ENCODE results near the gene PFKFB4.

The PFKFB4 gene

DNA sequence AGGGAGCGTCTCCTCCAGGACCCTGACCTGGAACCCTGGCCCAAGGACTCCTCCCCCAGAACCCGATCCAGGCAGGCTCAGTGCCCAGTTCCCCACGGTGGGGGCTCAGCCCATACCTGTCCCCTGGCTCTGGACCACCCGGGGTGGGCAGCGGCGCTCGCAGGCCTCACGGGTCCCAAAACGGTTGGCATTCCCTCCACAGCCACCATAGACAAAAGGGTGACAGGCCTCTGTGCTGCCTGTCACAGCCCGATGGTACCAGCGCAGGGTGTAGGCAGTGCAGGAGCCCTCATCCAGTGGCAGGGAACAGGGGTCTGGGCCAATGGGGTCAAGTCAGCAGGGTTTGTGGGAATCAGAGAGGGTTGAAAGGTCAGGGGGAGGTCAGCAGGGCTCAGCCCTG, 8.1 kb upstream of the PFKFB4 start:
- H3K79me2 ChIP-seq (ENCODE audit: control insufficient read depth, low read length) = no peaks in the 10 kb centered on the region
- H3K9me3 ChIP-seq (ENCODE audit: control insufficient read depth, insufficient read depth, low read length) = no peaks in the 10 kb centered on the region
- 0 out of 2 replicates have a peak, but pooled peaks cover 2% of the 10 kb centered on the region for H3K27me3 ChIP-seq (ENCODE audit: control insufficient read depth, low read length)
- TF ChIP-seq, protein P1, sequence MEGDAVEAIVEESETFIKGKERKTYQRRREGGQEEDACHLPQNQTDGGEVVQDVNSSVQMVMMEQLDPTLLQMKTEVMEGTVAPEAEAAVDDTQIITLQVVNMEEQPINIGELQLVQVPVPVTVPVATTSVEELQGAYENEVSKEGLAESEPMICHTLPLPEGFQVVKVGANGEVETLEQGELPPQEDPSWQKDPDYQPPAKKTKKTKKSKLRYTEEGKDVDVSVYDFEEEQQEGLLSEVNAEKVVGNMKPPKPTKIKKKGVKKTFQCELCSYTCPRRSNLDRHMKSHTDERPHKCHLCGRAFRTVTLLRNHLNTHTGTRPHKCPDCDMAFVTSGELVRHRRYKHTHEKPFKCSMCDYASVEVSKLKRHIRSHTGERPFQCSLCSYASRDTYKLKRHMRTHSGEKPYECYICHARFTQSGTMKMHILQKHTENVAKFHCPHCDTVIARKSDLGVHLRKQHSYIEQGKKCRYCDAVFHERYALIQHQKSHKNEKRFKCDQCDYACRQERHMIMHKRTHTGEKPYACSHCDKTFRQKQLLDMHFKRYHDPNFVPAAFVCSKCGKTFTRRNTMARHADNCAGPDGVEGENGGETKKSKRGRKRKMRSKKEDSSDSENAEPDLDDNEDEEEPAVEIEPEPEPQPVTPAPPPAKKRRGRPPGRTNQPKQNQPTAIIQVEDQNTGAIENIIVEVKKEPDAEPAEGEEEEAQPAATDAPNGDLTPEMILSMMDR (IDR thresholded peaks at IDR 0.05; ENCODE audit: low read depth, low read length, poor library complexity, severe bottlenecking) = no peak
- TF ChIP-seq EZH2phosphoT487 (IDR thresholded peaks at IDR 0.05; ENCODE audit: borderline replicate concordance, low read length) = no peak
- H3K36me3 ChIP-seq (ENCODE audit: control insufficient read depth, low read length) = no peaks in the 10 kb centered on the region
- H3F3A ChIP-seq (ENCODE audit: control insufficient read depth, insufficient read depth) = no peaks in the 10 kb centered on the region
- H3K4me1 ChIP-seq (ENCODE audit: control insufficient read depth, low read length) = peaks cover 16% of the 10 kb centered on the region
- H3K4me3 ChIP-seq (ENCODE audit: low read length) = no peak overlapping the region
- no peaks in the 10 kb centered on the region for H3K9me2 ChIP-seq (replicated peaks; ENCODE audit: control insufficient read depth, low read length)
- no peaks in the 10 kb centered on the region for H4K20me1 ChIP-seq (ENCODE audit: control insufficient read depth, insufficient read depth, low read depth, low read length)
- H3K27ac ChIP-seq (ENCODE audit: low read depth, low read length) = no peak overlapping the region
- no peak overlapping the region for H3K4me2 ChIP-seq (ENCODE audit: low read length)

DNA sequence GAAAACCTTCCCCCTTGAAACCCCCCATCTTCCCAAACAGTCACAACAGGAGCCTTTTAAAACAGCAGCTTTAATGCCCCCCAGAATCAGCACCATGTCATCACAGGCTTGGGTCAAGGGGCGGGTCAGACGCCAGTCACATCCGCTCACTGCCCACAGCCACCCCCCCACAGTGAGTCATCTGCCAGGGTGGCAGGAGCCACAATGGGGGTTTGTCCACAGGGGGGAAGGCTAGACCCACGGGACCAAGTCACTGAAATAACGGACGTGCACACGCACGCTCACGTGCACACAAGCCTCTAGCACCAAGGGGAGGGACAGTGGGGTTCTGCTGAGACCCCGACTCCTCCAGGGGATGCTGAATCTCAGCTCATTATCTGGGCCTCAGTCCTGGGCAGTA, 7.4 kb upstream of the PFKFB4 start:
- Histone ChIP-seq H3K36me3 (ENCODE audit: control insufficient read depth, low read length) (no peaks in the 10 kb centered on the region), H3K4me3 (ENCODE audit: low read length) (no peak overlapping the region), H3F3A (ENCODE audit: control insufficient read depth, insufficient read depth) (no peaks in the 10 kb centered on the region), H4K20me1 (ENCODE audit: control insufficient read depth, insufficient read depth, low read depth, low read length) (no peaks in the 10 kb centered on the region), H3K9me3 (ENCODE audit: control insufficient read depth, insufficient read depth, low read length) (no peaks in the 10 kb centered on the region), H3K27ac (ENCODE audit: low read depth, low read length) (no peak overlapping the region), H3K27me3 (ENCODE audit: control insufficient read depth, low read length) (0 out of 2 replicates have a peak, but pooled peaks cover 2% of the 10 kb centered on the region), H3K79me2 (ENCODE audit: control insufficient read depth, low read length) (no peaks in the 10 kb centered on the region), H3K9me2 (replicated peaks; ENCODE audit: control insufficient read depth, low read length) (no peaks in the 10 kb centered on the region), H3K4me1 (ENCODE audit: control insufficient read depth, low read length) (peaks cover 23% of the 10 kb centered on the region), H3K4me2 (ENCODE audit: low read length) (no peak overlapping the region)
- TF ChIP-seq, protein P1 (IDR thresholded peaks at IDR 0.05; ENCODE audit: low read depth, low read length, poor library complexity, severe bottlenecking) = no peak
- no peak for TF ChIP-seq EZH2phosphoT487 (IDR thresholded peaks at IDR 0.05; ENCODE audit: borderline replicate concordance, low read length)

DNA sequence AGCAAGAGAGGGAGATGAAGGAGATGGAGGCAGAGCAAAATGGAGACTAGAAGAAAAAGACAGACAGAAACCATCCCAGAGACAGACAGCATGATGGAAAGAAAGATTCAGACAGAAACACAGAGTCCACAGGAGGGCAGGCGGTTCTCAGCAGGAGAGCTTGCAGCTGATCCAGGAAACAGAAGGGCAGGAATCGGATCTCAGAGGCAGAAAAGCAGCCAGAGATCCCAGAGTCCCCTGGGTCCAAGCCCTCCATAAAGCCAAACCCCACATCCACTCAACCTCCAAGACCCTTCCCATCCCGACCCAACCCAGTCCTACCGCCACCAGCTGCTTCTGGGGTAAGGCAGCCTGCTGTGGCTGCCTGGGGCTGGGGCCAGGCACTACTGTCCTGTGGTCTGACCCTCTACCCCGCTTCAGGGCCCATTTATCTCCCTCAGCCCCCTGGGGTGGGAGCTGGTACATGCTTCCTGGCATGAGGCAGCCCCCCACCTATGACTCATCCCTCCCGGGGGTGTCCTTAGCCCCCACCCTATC, 6.8 kb upstream of the PFKFB4 start, which contains the start of gene UCN2:
UCN2 (minus strand) TSS at position 400 of the 537 bp plus-strand sequence. CDS start 657 bp downstream, outside the sequence.
- Histone ChIP-seq H4K20me1 (ENCODE audit: control insufficient read depth, insufficient read depth, low read depth, low read length) (no peaks in the 10 kb centered on the region), H3K9me3 (ENCODE audit: control insufficient read depth, insufficient read depth, low read length) (no peaks in the 10 kb centered on the region), H3K9me2 (replicated peaks; ENCODE audit: control insufficient read depth, low read length) (no peaks in the 10 kb centered on the region), H3K4me3 (ENCODE audit: low read length) (no peak within 1 kb of the TSS), H3K36me3 (ENCODE audit: control insufficient read depth, low read length) (no peaks in the 10 kb centered on the region), H3K79me2 (ENCODE audit: control insufficient read depth, low read length) (no peaks in the 10 kb centered on the region), H3K4me2 (ENCODE audit: low read length) (no peak within 1 kb of the TSS), H3F3A (ENCODE audit: control insufficient read depth, insufficient read depth) (no peaks in the 10 kb centered on the region), H3K4me1 (ENCODE audit: control insufficient read depth, low read length) (peaks cover 27% of the 10 kb centered on the region), H3K27me3 (ENCODE audit: control insufficient read depth, low read length) (0 out of 2 replicates have a peak, but pooled peaks cover 2% of the 10 kb centered on the region), H3K27ac (ENCODE audit: low read depth, low read length) (no peak within 1 kb of the TSS)
- TF ChIP-seq, protein P1 (IDR thresholded peaks at IDR 0.05; ENCODE audit: low read depth, low read length, poor library complexity, severe bottlenecking) = no peak
- TF ChIP-seq EZH2phosphoT487 (IDR thresholded peaks at IDR 0.05; ENCODE audit: borderline replicate concordance, low read length) = no peak
